HS-27A (cell line): ENCODE data around the gene ST7L.

Experiments used
- DNase-seq: peaks from one replicate; pipeline ENCODE4 v3.0.0-alpha.2; 2012; ENCODE audit warnings: low read depth, missing footprints

Gene ST7L

GRCh38 chr1:112515311-112516009 is 103.5 kb downstream of the ST7L start:
- DNase-seq = no peak

GRCh38 chr1:112514901-112515300 is 104.0 kb downstream of the ST7L start:
- no peak for DNase-seq

- no peak for DNase-seq
Measured at GRCh38 chr1:112513112-112513870, 105.7 kb downstream of the ST7L start.

- DNase-seq = no peak
Measured at GRCh38 chr1:112511897-112512296, 107.0 kb downstream of the ST7L start.

- DNase-seq = no peak
Measured at GRCh38 chr1:112510340-112510739, 108.6 kb downstream of the ST7L start.

- DNase-seq = no peak
Measured at GRCh38 chr1:112509660-112510178, 109.2 kb downstream of the ST7L start.

GRCh38 chr1:112509005-112509659 is 109.8 kb downstream of the ST7L start:
- no peak for DNase-seq

GRCh38 chr1:112508278-112509004 is 110.5 kb downstream of the ST7L start, which contains the start of gene WNT2B:
Gene WNT2B, plus strand, starts transcription at chr1:112508965. Its CDS starts 298 bp downstream, at chr1:112509263.
- DNase-seq = no peak

GRCh38 chr1:112507921-112508277 is 111.0 kb downstream of the ST7L start:
- no peak for DNase-seq

GRCh38 chr1:112507336-112507735 is 111.6 kb downstream of the ST7L start:
- no peak for DNase-seq

GRCh38 chr1:112506731-112507130 is 112.2 kb downstream of the ST7L start:
- DNase-seq = no peak

- DNase-seq = no peak
Measured at GRCh38 chr1:112506306-112506705, 112.6 kb downstream of the ST7L start.

GRCh38 chr1:112505878-112506277 is 113.1 kb downstream of the ST7L start:
- DNase-seq = no peak

- DNase-seq = no peak
Measured at GRCh38 chr1:112505400-112505785, 113.5 kb downstream of the ST7L start.

GRCh38 chr1:112504661-112505399 is 114.1 kb downstream of the ST7L start:
- DNase-seq = no peak

GRCh38 chr1:112504001-112504660 is 114.8 kb downstream of the ST7L start:
- no peak for DNase-seq

- no peak for DNase-seq
Measured at GRCh38 chr1:112502826-112503225, 116.1 kb downstream of the ST7L start.

- DNase-seq = peak; percentile 52
Measured at GRCh38 chr1:112501810-112502641, 116.9 kb downstream of the ST7L start.

- no peak for DNase-seq
Measured at GRCh38 chr1:112496290-112496689, 122.7 kb downstream of the ST7L start.

- no peak for DNase-seq
Measured at GRCh38 chr1:112493351-112493750, 125.6 kb downstream of the ST7L start.
